ENCODE data around the gene ITGB7.
A peak's percentile ranks its signal among the peaks of the same experiment; 100 is the strongest.

ITGB7 gene

DNA sequence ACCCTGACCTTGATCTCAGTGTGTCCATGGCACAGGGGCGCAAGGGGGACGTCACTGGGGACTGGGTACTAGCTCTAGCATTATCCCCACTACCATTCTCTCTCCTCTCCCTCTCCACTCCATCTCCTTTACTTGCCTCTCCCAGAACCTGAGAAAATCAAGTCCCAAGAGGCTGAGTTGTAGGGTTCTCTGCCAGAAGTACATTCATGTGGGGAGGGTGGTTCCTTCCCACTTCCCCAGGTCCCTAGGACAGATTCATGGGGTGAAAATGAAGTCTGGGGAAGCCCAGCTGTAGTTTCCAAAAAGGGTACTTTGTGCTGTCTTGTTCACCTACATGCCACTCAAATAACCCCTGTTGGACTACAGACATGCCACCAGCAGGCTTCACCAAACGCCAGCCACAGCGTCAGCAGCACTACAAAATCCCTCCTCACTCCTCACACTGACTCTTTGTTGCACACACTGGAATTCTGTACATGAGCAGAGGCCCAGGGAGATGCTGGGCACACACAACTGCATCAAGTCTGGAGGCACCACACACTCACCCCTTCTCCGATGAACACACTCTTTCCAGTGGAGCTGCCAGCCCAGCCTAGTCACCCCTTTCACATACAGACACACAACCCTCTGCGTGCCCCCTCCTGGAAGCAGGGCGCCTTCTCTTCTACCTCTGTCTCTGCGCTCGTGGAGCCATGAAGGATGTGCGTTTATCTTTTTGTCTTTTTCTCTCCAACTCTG lies 18.0 kb upstream of the ITGB7 start:
- TF ChIP-seq, protein P1, sequence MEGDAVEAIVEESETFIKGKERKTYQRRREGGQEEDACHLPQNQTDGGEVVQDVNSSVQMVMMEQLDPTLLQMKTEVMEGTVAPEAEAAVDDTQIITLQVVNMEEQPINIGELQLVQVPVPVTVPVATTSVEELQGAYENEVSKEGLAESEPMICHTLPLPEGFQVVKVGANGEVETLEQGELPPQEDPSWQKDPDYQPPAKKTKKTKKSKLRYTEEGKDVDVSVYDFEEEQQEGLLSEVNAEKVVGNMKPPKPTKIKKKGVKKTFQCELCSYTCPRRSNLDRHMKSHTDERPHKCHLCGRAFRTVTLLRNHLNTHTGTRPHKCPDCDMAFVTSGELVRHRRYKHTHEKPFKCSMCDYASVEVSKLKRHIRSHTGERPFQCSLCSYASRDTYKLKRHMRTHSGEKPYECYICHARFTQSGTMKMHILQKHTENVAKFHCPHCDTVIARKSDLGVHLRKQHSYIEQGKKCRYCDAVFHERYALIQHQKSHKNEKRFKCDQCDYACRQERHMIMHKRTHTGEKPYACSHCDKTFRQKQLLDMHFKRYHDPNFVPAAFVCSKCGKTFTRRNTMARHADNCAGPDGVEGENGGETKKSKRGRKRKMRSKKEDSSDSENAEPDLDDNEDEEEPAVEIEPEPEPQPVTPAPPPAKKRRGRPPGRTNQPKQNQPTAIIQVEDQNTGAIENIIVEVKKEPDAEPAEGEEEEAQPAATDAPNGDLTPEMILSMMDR (conservative IDR thresholded peaks at IDR 0.05; ENCODE audit: low read length): no peak
- peak; percentile 47 for DNase-seq (ENCODE audit: low read depth)
- no peak overlapping the region for H3K4me3 ChIP-seq (ENCODE audit: low read length)

DNA sequence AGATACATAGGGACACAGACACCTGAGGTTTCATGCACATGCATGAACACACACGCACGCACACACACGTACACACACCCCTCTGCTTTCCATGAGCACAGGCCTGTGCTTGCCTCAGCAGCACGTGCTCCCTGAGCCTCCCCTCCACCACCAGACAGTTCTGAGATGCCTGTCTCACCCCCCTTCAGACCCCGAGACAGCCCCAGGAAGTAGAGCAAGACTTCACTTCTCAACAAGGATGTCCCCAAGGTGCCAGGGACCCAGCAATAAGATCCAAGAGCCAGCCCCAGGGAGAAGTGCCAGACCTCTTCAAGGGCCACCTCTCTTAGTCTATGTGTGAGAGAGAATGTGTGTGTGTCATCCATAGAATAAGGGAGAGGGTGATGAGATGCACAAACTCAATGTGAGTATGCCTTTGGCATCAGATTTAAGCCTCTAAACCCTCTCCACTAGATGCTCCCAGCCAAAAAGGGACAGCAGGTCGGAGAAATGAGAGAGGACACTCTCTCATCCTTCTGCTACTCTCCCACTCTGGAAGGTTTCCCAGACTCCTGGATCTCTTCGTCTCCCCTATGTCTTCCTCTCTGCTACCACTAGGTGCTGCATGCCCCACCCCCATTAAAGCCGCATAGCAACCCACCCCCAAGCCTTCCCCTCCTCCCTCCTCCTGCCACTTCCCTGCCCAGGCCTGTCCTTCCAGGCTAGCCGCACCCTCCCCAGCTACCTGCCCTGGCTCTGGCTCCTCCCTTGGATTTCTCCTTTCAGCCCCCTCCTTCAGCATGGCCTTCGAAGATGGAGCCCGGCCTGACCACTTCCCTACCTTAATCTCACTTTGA lies 17.2 kb upstream of the ITGB7 start:
- TF ChIP-seq, protein P1 (conservative IDR thresholded peaks at IDR 0.05; ENCODE audit: low read length): peak; percentile 35
- H3K4me3 ChIP-seq (ENCODE audit: low read length): no peak overlapping the region
- DNase-seq (ENCODE audit: low read depth): no peak

DNA sequence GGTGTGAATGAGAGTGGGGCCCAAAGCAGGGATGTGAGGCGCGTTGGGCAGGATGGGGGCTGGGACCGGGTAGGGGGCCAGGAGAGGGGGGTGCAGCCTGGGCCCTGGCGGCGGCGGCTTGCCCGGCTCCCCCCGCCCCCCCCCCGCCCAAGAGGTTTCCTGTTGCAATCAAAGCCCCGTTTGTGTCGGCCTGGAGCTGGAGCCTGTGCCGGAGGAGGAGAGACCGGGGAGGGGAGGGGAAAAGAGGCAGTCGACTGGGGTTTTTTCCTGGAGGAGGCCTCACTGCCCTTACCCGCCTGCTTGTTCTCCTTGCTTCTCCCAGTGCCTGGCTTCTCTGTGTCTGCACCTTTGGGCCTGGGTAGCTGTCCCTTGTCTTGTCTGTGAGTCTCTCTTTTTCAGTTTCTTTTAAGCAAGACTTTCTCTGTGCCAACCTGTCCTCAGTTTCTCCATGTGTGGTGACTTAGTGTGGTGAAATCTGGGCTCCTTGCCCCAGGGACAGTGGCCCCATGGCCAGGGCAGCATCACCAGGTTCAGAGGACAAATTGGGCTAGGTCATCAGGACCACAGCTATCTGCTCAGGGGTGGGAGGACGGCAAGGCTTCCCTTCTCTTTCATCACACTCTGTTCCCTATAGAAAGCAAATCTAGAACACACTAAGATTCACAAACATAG lies 16.5 kb upstream of the ITGB7 start:
- peak overlapping the region; percentile 29 for H3K4me3 ChIP-seq (ENCODE audit: low read length)
- peak; percentile 73 for DNase-seq (ENCODE audit: low read depth)
- TF ChIP-seq, protein P1 (conservative IDR thresholded peaks at IDR 0.05; ENCODE audit: low read length): no peak

DNA sequence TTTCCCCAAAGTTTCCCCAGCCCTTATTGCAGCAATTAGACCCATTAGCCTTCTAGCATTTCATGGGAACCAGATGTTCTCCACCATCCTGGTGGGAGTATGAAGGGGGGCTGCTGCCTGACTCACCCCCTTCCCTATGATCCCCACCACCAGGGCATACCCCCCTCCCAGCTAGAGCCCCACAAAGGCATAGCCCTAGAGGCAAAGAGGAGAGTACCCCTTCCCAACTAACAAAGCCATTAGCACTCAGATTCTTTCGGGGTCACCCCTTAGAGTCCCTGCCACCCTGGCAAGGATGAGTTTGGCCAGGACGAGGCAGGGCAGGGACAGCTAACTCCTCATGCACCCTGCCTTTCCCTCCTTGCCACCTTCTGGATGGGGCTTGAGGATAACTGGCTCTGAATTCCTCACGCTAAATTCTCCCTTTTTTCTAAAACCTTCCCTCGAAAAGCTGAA lies 15.8 kb upstream of the ITGB7 start:
- no peak for DNase-seq (ENCODE audit: low read depth)
- H3K4me3 ChIP-seq (ENCODE audit: low read length): no peak overlapping the region; the same call in 1 of the 2 replicates
- TF ChIP-seq, protein P1 (conservative IDR thresholded peaks at IDR 0.05; ENCODE audit: low read length): no peak

DNA sequence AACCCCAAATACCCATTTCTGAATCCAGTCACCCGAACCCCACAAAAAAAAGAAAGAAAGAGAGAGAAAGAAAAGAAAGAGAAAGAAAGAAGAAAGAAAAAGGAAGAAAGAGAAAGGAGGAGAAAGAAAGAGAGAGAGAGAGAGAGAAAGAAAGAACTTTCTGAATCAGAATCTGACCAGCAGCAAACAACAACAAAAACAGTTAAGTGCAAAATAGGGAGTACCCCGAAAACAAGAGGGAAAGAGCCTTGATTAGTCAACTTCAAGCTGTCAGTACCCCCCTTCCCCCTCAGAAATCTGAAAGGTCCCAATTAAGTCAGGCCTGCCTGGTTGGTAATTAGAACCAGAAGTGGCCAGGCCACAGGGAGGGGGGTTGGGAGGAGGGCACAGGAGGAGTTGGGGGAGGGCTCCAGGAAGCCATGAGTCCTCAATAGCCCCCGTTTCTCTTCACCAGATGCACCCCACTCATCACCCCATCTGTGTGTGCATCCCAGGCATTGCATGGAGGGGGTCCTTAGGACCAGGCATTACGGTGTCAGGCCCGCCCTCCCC lies 15.2 kb upstream of the ITGB7 start:
- peak; percentile 76 for DNase-seq (ENCODE audit: low read depth)

More for the DNA sequence above, 15.2 kb upstream of the ITGB7 start:
- H3K4me3 ChIP-seq (ENCODE audit: low read length): peak overlapping the region; percentile 48
- TF ChIP-seq, protein P1 (conservative IDR thresholded peaks at IDR 0.05; ENCODE audit: low read length): no peak

Measured in AG10803 (cell line).